HEK293 (cell line): ENCODE data around the gene OBSCN.

Source experiments
- CTCF ChIA-PET: fragments of 350-600 bp; formaldehyde crosslinking; extraction: SDS; loops from one replicate; lab custom pipeline; 2021; ENCODE audit warnings: antibody characterized with exemption; lab: Yijun Ruan, JAX
- POLR2A ChIA-PET: fragments of 300-600 bp; formaldehyde crosslinking; extraction: SDS; loops from one replicate; lab custom pipeline; 2020; ENCODE audit warnings: antibody characterized with exemption, inconsistent platforms; lab: Yijun Ruan, JAX
- H3K27ac ChIP-seq: fragments of 200-500 bp; sonication (Bioruptor generic); 2 replicates; pipeline ENCODE4 v1.5.1; 2014; ENCODE audit warnings: low read depth, low read length, control low read depth, inconsistent platforms; ENCODE audit errors: extremely low read depth
- H3K36me3 ChIP-seq, 2 experiments: fragments of 200-500 bp in 1 of 2; sonication (Bioruptor generic) in 1 of 2; 1 replicate in 1 of 2; 2 replicates in 1 of 2; pipeline ENCODE4 v1.5.1; 2014 to 2017; ENCODE audit warnings: inconsistent platforms in 2 of 2, low read length in 2 of 2; ENCODE audit not compliant: control insufficient read depth in 2 of 2, insufficient read depth in 1 of 2
- H3K4me1 ChIP-seq: fragments of 200-500 bp; sonication (Bioruptor generic); 2 replicates; pipeline ENCODE4 v1.5.1; 2014; ENCODE audit warnings: mild to moderate bottlenecking, low read length, inconsistent platforms; ENCODE audit not compliant: control insufficient read depth, insufficient read depth
- H3K4me3 ChIP-seq: 2 replicates; pipeline ENCODE4 v1.5.1; 2011; ENCODE audit warnings: low read depth, mild to moderate bottlenecking, control low read depth, low read length, moderate library complexity
- H3K9me3 ChIP-seq: fragments of 200-500 bp; sonication (Bioruptor generic); 2 replicates; pipeline ENCODE4 v1.5.1; 2014; ENCODE audit warnings: low read depth, low read length, inconsistent platforms; ENCODE audit not compliant: control insufficient read depth, insufficient read depth
- HOXA7 ChIP-seq: sonication (generic); formaldehyde crosslinking; IDR thresholded peaks from 2 replicates; pipeline ENCODE4 v1.8.1; 2022; ENCODE audit warnings: missing genetic modification reagents, borderline replicate concordance
- PATZ1 ChIP-seq: fragments of 450-650 bp; formaldehyde crosslinking; IDR thresholded peaks from 2 replicates; pipeline ENCODE4 v1.5.1; 2016; ENCODE audit warnings: missing biosample characterization, missing genetic modification characterization
- PBX3 ChIP-seq: sonication (generic); formaldehyde crosslinking; IDR thresholded peaks from 2 replicates; pipeline ENCODE4 v1.8.1; 2022; ENCODE audit warnings: mild to moderate bottlenecking, moderate library complexity, missing genetic modification reagents
- TRIM28 ChIP-seq: IDR thresholded peaks from 2 replicates; pipeline ENCODE4 v1.6.1; 2011; ENCODE audit warnings: low read length, control low read depth, borderline replicate concordance
- TSHZ1 ChIP-seq: fragments of 450-650 bp; formaldehyde crosslinking; IDR thresholded peaks from 2 replicates; pipeline ENCODE4 v1.5.1; 2016; ENCODE audit warnings: missing biosample characterization, missing genetic modification characterization, borderline replicate concordance
- YY2 ChIP-seq: fragments of 450-650 bp; formaldehyde crosslinking; IDR thresholded peaks from 2 replicates; pipeline ENCODE4 v1.5.1; 2016; ENCODE audit warnings: missing biosample characterization, missing genetic modification characterization
- ZFHX2 ChIP-seq: fragments of 450-650 bp; formaldehyde crosslinking; conservative IDR thresholded peaks from 2 replicates; pipeline ENCODE4 v1.5.1; 2016; ENCODE audit warnings: missing biosample characterization, missing genetic modification characterization
- ZNF112 ChIP-seq: fragments of 450-650 bp; formaldehyde crosslinking; IDR thresholded peaks from 2 replicates; pipeline ENCODE4 v1.5.0; 2017; ENCODE audit warnings: missing biosample characterization, missing genetic modification characterization
- ZNF155 ChIP-seq: fragments of 450-650 bp; formaldehyde crosslinking; IDR thresholded peaks from 2 replicates; pipeline ENCODE4 v1.5.1; 2016; ENCODE audit warnings: missing biosample characterization, missing genetic modification characterization
- ZNF350 ChIP-seq: fragments of 450-650 bp; formaldehyde crosslinking; IDR thresholded peaks from 2 replicates; pipeline ENCODE4 v1.5.0; 2017; ENCODE audit warnings: missing biosample characterization, mild to moderate bottlenecking, missing genetic modification characterization
- ZNF362 ChIP-seq: fragments of 450-650 bp; formaldehyde crosslinking; IDR thresholded peaks from 2 replicates; pipeline ENCODE4 v1.5.1; 2016; ENCODE audit warnings: missing biosample characterization, missing genetic modification characterization
- ZNF391 ChIP-seq: fragments of 450-650 bp; formaldehyde crosslinking; IDR thresholded peaks from 2 replicates; pipeline ENCODE4 v1.5.1; 2016; ENCODE audit warnings: low read depth, missing biosample characterization, missing genetic modification characterization, borderline replicate concordance
- ZNF488 ChIP-seq: fragments of 450-650 bp; formaldehyde crosslinking; IDR thresholded peaks from 2 replicates; pipeline ENCODE4 v1.5.1; 2016; ENCODE audit warnings: missing biosample characterization, missing genetic modification characterization
- ZNF529 ChIP-seq: fragments of 450-650 bp; formaldehyde crosslinking; IDR thresholded peaks from 2 replicates; pipeline ENCODE4 v1.5.1; 2017; ENCODE audit warnings: missing genetic modification characterization, missing biosample characterization; ENCODE audit not compliant: insufficient replicate concordance
- ZNF561 ChIP-seq: fragments of 450-650 bp; IDR thresholded peaks from 2 replicates; pipeline ENCODE4 v1.5.1; 2018; ENCODE audit warnings: missing biosample characterization, missing genetic modification characterization, borderline replicate concordance
- ZNF571 ChIP-seq: fragments of 450-650 bp; formaldehyde crosslinking; IDR thresholded peaks from 2 replicates; pipeline ENCODE4 v1.5.0; 2017; ENCODE audit warnings: missing biosample characterization, missing genetic modification characterization

Gene OBSCN

GRCh38 chr1:228310162-228310792 lies 102.4 kb downstream of the OBSCN start (continued):
- TF ChIP-seq TSHZ1 (tag by site-specific recombination): no peak
- no peak for TF ChIP-seq PATZ1 (tag by site-specific recombination)

- H3K9me3 ChIP-seq: no peaks in the 10 kb centered on the region
- TF ChIP-seq ZNF155 (tag by site-specific recombination) (no peak), ZNF561 (tag by site-specific recombination) (no peak), TRIM28 (no peak), ZFHX2 (tag by site-specific recombination) (no peak), YY2 (tag by site-specific recombination) (no peak), ZNF488 (tag by site-specific recombination) (no peak), ZNF571 (tag by site-specific recombination) (no peak), ZNF391 (tag by site-specific recombination) (no peak), ZNF350 (tag by site-specific recombination) (no peak), HOXA7 (CRISPR knock-in tag) (no peak), ZNF529 (tag by site-specific recombination) (no peak), ZNF112 (no peak), ZNF362 (tag by site-specific recombination) (no peak), PBX3 (no peak)
- TF ChIP-seq, all 188 proteins: peak for 0
- no peak overlapping the region for H3K27ac ChIP-seq
- H3K4me1 ChIP-seq: no peaks in the 10 kb centered on the region
- H3K36me3 ChIP-seq: no peaks in the 10 kb centered on the region; a peak in 1 of 3 replicates
- CTCF ChIA-PET: interaction anchor here (0.7 kb wide), 1 partner anchor 406 kb away, joined by 6 read pairs; no protein-coding TSS in a partner anchor
- POLR2A ChIA-PET: no interaction called here
- H3K4me3 ChIP-seq: no peak overlapping the region
Observed at GRCh38 chr1:228311091-228311490, 103.2 kb downstream of the OBSCN start.
